Activated CD8-positive, alpha-beta T cell treated with anti-CD3 and anti-CD28 coated beads for 36 hours (primary cell): ENCODE results near the gene CFP. TPM values are rescaled to one million over a fixed set of nuclear protein-coding genes. Genes with fewer than 3 reads are reported as not detected.

Experiments
- ATAC-seq: fragments of 200-7000 bp; cut with Tn5 transposase; one replicate; pipeline ENCODE4 v1.10.0; 2021; ENCODE audit warnings: mild to moderate bottlenecking, moderate library complexity
- CTCF ChIA-PET: fragments of 350-600 bp; sonication (Branson Sonifier 250); formaldehyde crosslinking; loops from one replicate; lab custom pipeline; 2021; ENCODE audit warnings: antibody characterized with exemption; lab: Charles Lee
- POLR2A ChIA-PET: fragments of 350-600 bp; sonication (Branson Sonifier 250); formaldehyde crosslinking; loops from one replicate; lab custom pipeline; 2021; ENCODE audit warnings: antibody characterized with exemption; lab: Charles Lee
- DNase-seq: peaks from one replicate; pipeline ENCODE4 v3.0.0-alpha.2; 2020
- H3K27ac Mint-ChIP-seq: one replicate; pipeline ENCODE4 v1.8.0; 2021; ENCODE audit warnings: mild to moderate bottlenecking, mixed read lengths
- H3K27me3 Mint-ChIP-seq: one replicate; pipeline ENCODE4 v1.8.0; 2021; ENCODE audit warnings: mixed read lengths
- H3K36me3 Mint-ChIP-seq: one replicate; pipeline ENCODE4 v1.8.0; 2021; ENCODE audit warnings: low read depth, mixed read lengths
- H3K4me1 Mint-ChIP-seq: one replicate; pipeline ENCODE4 v1.8.0; 2021; ENCODE audit warnings: low read depth, mixed read lengths
- H3K4me3 Mint-ChIP-seq: one replicate; pipeline ENCODE4 v1.8.0; 2021; ENCODE audit warnings: mild to moderate bottlenecking, moderate library complexity, mixed read lengths
- H3K9me3 Mint-ChIP-seq: one replicate; pipeline ENCODE4 v1.8.0; 2021; ENCODE audit warnings: mixed read lengths
- CTCF ChIP-seq: fragments of 200-600 bp; IDR thresholded peaks from one replicate; pipeline ENCODE4 v1.8.0; 2022; ENCODE audit warnings: antibody characterized with exemption, mild to moderate bottlenecking
- intact Hi-C: fragments of 100-400 bp; cut with micrococcal nuclease; formaldehyde crosslinking; loops from one replicate; pipeline ENCODE4 v1.10.0; 2022
- microRNA-seq: library from miRNA; unstranded; fragments of <30 nt; microRNA quantifications from one replicate; pipeline ENCODE4 v1.2.0, GENCODE V29; 2022; ENCODE audit warnings: borderline microRNAs expressed, borderline replicate concordance
- total RNA-seq, 2 experiments: library from RNA; stranded (reverse); gene quantifications; one replicate each; pipeline ENCODE4 v1.2.3, GENCODE V29; 2021

The CFP gene
- total RNA-seq, 2 experiments from 2014 or later: 1.6 to 2.1 TPM

- H3K36me3 Mint-ChIP-seq: peaks cover 16% of the 10 kb centered on the region
- H3K27me3 Mint-ChIP-seq: peaks cover 2% of the 10 kb centered on the region
- TF ChIP-seq CTCF: no peak
- DNase-seq (no peak), ATAC-seq (peak; percentile 21)
- no peak overlapping the region for H3K27ac Mint-ChIP-seq
- H3K4me1 Mint-ChIP-seq: peaks cover 19% of the 10 kb centered on the region
- intact Hi-C loops: no loop called here
- H3K9me3 Mint-ChIP-seq: no peaks in the 10 kb centered on the region
- CTCF ChIA-PET: interaction anchor here (1.2 kb wide), 1 partner anchor 69 kb away, joined by 5 read pairs; no protein-coding TSS in a partner anchor
- POLR2A ChIA-PET: interaction anchor here (1.4 kb wide), 1 partner anchor 14 kb away, joined by 7 read pairs; the partner anchor contains the start of gene ARAF
- H3K4me3 Mint-ChIP-seq: peak overlapping the region; percentile 36
These were observed 55.0 kb downstream of the CFP start for GRCh38 chrX:47574547-47575301.

DNA sequence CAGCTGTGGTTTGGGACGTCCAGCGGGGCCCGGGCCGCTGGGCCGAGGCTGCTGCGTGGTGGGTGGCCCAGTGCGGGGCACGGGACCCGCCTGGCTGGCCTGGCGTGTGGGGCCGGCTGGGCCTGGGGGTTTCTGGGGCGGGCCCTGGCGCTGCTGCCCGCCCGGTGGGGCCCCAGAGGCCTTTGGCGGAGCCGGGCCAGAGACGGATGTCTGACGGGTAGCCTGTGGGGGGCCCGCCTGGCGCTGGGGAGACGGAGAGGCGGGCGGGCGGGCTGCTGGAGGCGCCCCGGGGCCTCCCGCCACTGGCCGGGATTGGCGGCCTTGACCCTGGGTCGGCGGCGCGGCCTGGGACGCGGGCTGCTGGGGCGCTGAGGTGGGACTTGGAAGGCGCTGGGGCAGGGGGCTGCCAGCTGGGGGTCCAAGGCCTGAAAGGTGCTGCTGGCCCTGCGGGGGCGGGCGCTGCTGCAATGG lies 55.6 kb downstream of the CFP start:
- H3K4me1 Mint-ChIP-seq: peaks cover 13% of the 10 kb centered on the region
- H3K27me3 Mint-ChIP-seq: peaks cover 2% of the 10 kb centered on the region
- H3K9me3 Mint-ChIP-seq: no peaks in the 10 kb centered on the region
- TF ChIP-seq CTCF: no peak
- POLR2A ChIA-PET: interaction anchor here (1.4 kb wide), 1 partner anchor 13 kb away, joined by 7 read pairs; the partner anchor contains the start of gene ARAF
- intact Hi-C loops: no loop called here
- DNase-seq: no peak
- CTCF ChIA-PET: no interaction called here
- peak; percentile 35 for ATAC-seq
- peak overlapping the region; percentile 41 for H3K4me3 Mint-ChIP-seq
- H3K36me3 Mint-ChIP-seq: peaks cover 21% of the 10 kb centered on the region
- no peak overlapping the region for H3K27ac Mint-ChIP-seq

DNA sequence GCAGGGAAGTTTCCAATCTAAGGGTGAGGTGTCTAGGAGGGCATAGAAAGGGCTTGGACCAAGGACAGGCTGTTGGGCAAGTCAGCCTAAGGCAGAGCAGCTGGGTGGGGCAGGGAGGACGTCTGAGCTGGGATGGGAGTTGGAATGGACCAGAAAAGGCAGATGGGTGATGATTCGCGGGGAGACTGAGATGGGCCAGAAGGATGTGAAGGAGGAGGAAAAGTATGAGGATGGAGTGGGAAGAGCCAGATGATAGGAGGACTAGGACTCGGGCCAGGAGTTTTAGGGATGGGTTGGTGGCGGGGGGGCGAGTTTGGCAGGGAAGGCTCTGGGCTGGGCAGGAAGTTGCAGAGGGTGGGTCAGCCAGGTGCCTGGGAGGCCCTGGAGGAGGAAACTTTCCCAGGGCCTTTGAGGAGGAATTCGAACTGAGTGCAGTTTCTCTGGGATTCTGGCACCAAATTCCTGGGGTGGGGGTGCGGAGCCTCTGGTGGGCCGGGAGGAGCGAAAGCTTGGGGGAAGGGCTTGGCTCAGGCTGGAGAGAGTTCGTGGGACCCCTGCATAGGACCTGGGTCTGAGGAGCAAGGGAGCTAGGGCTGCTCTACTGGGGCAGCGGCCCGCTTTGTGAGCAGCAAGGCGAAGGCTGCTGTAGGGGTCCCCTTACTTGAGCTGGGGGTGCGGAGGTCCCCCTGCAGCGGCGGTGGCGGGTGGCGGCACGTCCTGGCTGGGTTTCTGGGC lies 56.2 kb downstream of the CFP start:
- no peaks in the 10 kb centered on the region for H3K9me3 Mint-ChIP-seq
- ChIA-PET POLR2A (no interaction called here), CTCF (no interaction called here)
- peak overlapping the region; percentile 41 for H3K4me3 Mint-ChIP-seq
- H3K27me3 Mint-ChIP-seq: peaks cover 2% of the 10 kb centered on the region
- ATAC-seq: no peak
- H3K4me1 Mint-ChIP-seq: peaks cover 10% of the 10 kb centered on the region
- peaks cover 24% of the 10 kb centered on the region for H3K36me3 Mint-ChIP-seq
- no peak overlapping the region for H3K27ac Mint-ChIP-seq
- intact Hi-C loops: no loop called here
- no peak for DNase-seq
- no peak for TF ChIP-seq CTCF

Small RNA genes lying within 50 kb of the gene (microRNA-seq; reads per million reads assigned to microRNA genes)
- not detected for gene MIR4769

Other genes starting within 250 kb of the CFP start
- 10 to 100 TPM; 10.6 TPM for gene ZNF41, start 146.7 kb downstream of the CFP start, total RNA-seq
- 10 to 100 TPM; 53.9 to 60.9 TPM for gene ARAF, start 68.7 kb downstream of the CFP start, total RNA-seq
- gene TIMP1, start 47.5 kb downstream of the CFP start, total RNA-seq: 1 to 10 TPM; 3.0 to 4.3 TPM
- under 1 TPM; 0.67 to 0.74 TPM for gene SYN1, start 10.1 kb downstream of the CFP start, total RNA-seq
- gene ELK1, start 20.6 kb upstream of the CFP start, total RNA-seq: 10 to 100 TPM; 67.6 to 73.2 TPM
- gene UXT, start 29.2 kb upstream of the CFP start, total RNA-seq: 100 to 1,000 TPM; 187 to 192 TPM
- gene ZNF81, start 207.0 kb upstream of the CFP start, total RNA-seq: 1 to 10 TPM; 5.4 to 6.3 TPM